Lower leg skin (tissue), 4 donors: ENCODE results near the gene ARHGAP4. TPM values are rescaled to one million over a fixed set of nuclear protein-coding genes. Genes with fewer than 3 reads are reported as not detected.
A peak's percentile ranks its signal among the peaks of the same experiment; 100 is the strongest.

ENCODE experiments used
- DNase-seq, 2 donors: peaks; one replicate each; pipeline ENCODE4 v3.0.0-alpha.2; 2019; ENCODE audit warnings: low spot score in 2 of 2
- H3K4me3 ChIP-seq: fragments of 200-600 bp; sonication (generic); 2 replicates; pipeline ENCODE4 v1.5.1; 2017; ENCODE audit warnings: mild to moderate bottlenecking, low read depth; ENCODE audit not compliant: poor library complexity, severe bottlenecking
- POLR2A ChIP-seq, 2 donors: fragments of 450-650 bp; IDR thresholded peaks; one replicate each; pipeline ENCODE4 v1.6.1; 2016 to 2017; ENCODE audit warnings: antibody characterized with exemption in 2 of 2, mild to moderate bottlenecking in 1 of 2, moderate library complexity in 1 of 2
- WGBS, 2 donors: methylation state at CpG; one replicate each; pipeline ENCODE4 v1.1.5; 2018; 5-methylcytosine and 5-hydroxymethylcytosine counted together
- intact Hi-C: fragments of 100-400 bp; cut with DNase I; formaldehyde crosslinking; loops from one replicate; pipeline ENCODE4 v1.15.0; 2023; ENCODE audit warnings: low total_unique reads
- total RNA-seq, 4 donors: library from RNA; depleted of rRNA; stranded (reverse); fragments of >200 nt; gene quantifications; one replicate each; pipeline ENCODE4 v1.1.0, GENCODE V29; 2016
- TF ChIP-seq, protein P1 (sequence below), 3 donors: fragments of 450-650 bp; IDR thresholded peaks; one replicate each; pipeline ENCODE4 v1.5.1; 2016; ENCODE audit warnings: antibody characterized with exemption in 3 of 3, mild to moderate bottlenecking in 3 of 3, moderate library complexity in 2 of 3

The ARHGAP4 gene
- total RNA-seq, 4 donors from 2014 or later = 2.7 to 14.8 (median 10.5) TPM

GRCh38 chrX:153935326-153935851 is 9.3 kb upstream of the ARHGAP4 start:
- WGBS, 2 donors = 30 to 40% methylated on average over 2 to 28 of the region's 32 CpGs
- H3K4me3 ChIP-seq = no peak overlapping the region
- no peak for DNase-seq
- no peak for TF ChIP-seq POLR2A (IDR thresholded peaks at IDR 0.05)
- TF ChIP-seq, protein P1, sequence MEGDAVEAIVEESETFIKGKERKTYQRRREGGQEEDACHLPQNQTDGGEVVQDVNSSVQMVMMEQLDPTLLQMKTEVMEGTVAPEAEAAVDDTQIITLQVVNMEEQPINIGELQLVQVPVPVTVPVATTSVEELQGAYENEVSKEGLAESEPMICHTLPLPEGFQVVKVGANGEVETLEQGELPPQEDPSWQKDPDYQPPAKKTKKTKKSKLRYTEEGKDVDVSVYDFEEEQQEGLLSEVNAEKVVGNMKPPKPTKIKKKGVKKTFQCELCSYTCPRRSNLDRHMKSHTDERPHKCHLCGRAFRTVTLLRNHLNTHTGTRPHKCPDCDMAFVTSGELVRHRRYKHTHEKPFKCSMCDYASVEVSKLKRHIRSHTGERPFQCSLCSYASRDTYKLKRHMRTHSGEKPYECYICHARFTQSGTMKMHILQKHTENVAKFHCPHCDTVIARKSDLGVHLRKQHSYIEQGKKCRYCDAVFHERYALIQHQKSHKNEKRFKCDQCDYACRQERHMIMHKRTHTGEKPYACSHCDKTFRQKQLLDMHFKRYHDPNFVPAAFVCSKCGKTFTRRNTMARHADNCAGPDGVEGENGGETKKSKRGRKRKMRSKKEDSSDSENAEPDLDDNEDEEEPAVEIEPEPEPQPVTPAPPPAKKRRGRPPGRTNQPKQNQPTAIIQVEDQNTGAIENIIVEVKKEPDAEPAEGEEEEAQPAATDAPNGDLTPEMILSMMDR (IDR thresholded peaks at IDR 0.05) = no peak
- intact Hi-C loops = no loop called here

- intact Hi-C loops = no loop called here
- no peak for DNase-seq
- TF ChIP-seq, protein P1 (IDR thresholded peaks at IDR 0.05) = no peak
- TF ChIP-seq POLR2A (IDR thresholded peaks at IDR 0.05) = no peak
- 31% methylated on average over 52 of the region's 87 CpGs; no CpG with 5 or more reads in 1 of the 2 donors for WGBS, 2 donors
- peak within 1 kb of the TSS; percentile 58 for H3K4me3 ChIP-seq
These were observed 8.8 kb upstream of the ARHGAP4 start, which contains the start of gene NAA10 for GRCh38 chrX:153934762-153935325. Gene NAA10, minus strand, starts transcription at chrX:153935037. Its CDS starts 133 bp downstream, at chrX:153934904.

- intact Hi-C loops = no loop called here
- H3K4me3 ChIP-seq = peak overlapping the region; percentile 58
- TF ChIP-seq, protein P1 (IDR thresholded peaks at IDR 0.05) = no peak
- TF ChIP-seq POLR2A (IDR thresholded peaks at IDR 0.05) = no peak
- WGBS, 2 donors = 10 to 26% methylated on average over 6 to 29 of the region's 33 CpGs
- DNase-seq = no peak
These were observed 8.2 kb upstream of the ARHGAP4 start for GRCh38 chrX:153934148-153934761.

DNA sequence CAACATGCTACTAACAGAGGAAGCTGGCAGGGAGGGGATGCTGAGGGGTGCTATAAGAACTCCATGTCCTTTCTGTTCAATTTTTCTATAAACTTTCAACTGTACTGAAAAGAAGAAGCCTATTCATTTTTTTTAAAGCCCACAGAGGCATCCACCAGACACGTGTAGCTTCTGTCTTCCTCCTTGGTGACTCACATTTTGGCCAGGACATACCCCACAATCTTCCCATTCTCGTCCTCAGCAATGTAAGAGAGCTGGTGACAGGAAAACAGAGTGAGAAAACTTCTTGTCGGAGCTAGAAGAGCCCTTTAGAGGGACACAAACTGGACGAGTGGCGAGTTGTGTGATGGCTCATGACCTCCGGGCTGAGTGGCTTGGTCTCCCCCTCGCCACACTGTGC is 7.7 kb upstream of the ARHGAP4 start:
- intact Hi-C loops = no loop called here
- TF ChIP-seq POLR2A (IDR thresholded peaks at IDR 0.05) = no peak
- TF ChIP-seq, protein P1 (IDR thresholded peaks at IDR 0.05) = no peak
- no peak for DNase-seq
- 27 to 44% methylated on average over 7 of the region's 7 CpGs for WGBS, 2 donors
- no peak overlapping the region for H3K4me3 ChIP-seq

- TF ChIP-seq, protein P1 (IDR thresholded peaks at IDR 0.05) = no peak
- no peak for TF ChIP-seq POLR2A (IDR thresholded peaks at IDR 0.05)
- H3K4me3 ChIP-seq = no peak overlapping the region
- 84 to 96% methylated on average over 13 of the region's 13 CpGs for WGBS, 2 donors
- intact Hi-C loops = no loop called here
- no peak for DNase-seq
These were observed 6.3 kb upstream of the ARHGAP4 start for GRCh38 chrX:153932220-153932915.
